H1 (cell line): Measurements from ENCODE around the gene INAFM1.

Experiments used
- CTCF ChIP-seq, 3 experiments: IDR thresholded peaks; 1 replicate in 2 of 3; 2 replicates in 1 of 3; pipeline versions ENCODE4 v1.5.1 to v1.6.1; 2011; ENCODE audit warnings: low read length in 3 of 3, mild to moderate bottlenecking in 3 of 3, inconsistent platforms in 2 of 3, low read depth in 1 of 3, moderate library complexity in 1 of 3; ENCODE audit not compliant: insufficient read depth in 1 of 3; ENCODE audit errors: control extremely low read depth in 1 of 3
- HDAC6 ChIP-seq: IDR thresholded peaks from one replicate; pipeline ENCODE4 v1.7.1; 2012; ENCODE audit warnings: low read depth, mild to moderate bottlenecking, inconsistent platforms, low read length, moderate library complexity
- MAX ChIP-seq: IDR thresholded peaks from 2 replicates; pipeline ENCODE4 v1.6.1; 2012; ENCODE audit warnings: inconsistent platforms
- POLR2A ChIP-seq, 2 experiments: IDR thresholded peaks; 1 replicate in 1 of 2; 2 replicates in 1 of 2; pipeline ENCODE4 v1.6.1; 2011; ENCODE audit warnings: low read depth in 2 of 2, low read length in 2 of 2, mild to moderate bottlenecking in 2 of 2; ENCODE audit errors: control extremely low read depth in 1 of 2
- POLR2AphosphoS5 ChIP-seq: IDR thresholded peaks from 2 replicates; pipeline ENCODE4 v1.6.1; 2011; ENCODE audit warnings: low read depth, low read length
- SUZ12 ChIP-seq: fragments of 200-600 bp; sonication (generic); IDR thresholded peaks from 2 replicates; pipeline ENCODE4 v1.6.1; 2012; ENCODE audit warnings: mild to moderate bottlenecking, inconsistent platforms, low read length, moderate library complexity, mixed read lengths
- USF2 ChIP-seq: IDR thresholded peaks from 2 replicates; pipeline ENCODE4 v1.6.1; 2011; ENCODE audit warnings: low read length, improper control_type of control experiment
- ZNF274 ChIP-seq: IDR thresholded peaks from 2 replicates; pipeline ENCODE4 v1.7.0; 2012; ENCODE audit warnings: low read length, borderline replicate concordance; ENCODE audit errors: extremely low read depth

- no peak for TF ChIP-seq ZNF274
- no peak for TF ChIP-seq CTCF (IDR thresholded peaks at IDR 0.05; ENCODE audit: control extremely low read depth in 1 of 3, insufficient read depth in 1 of 3, low read depth in 1 of 3, low read length in 3 of 3)
- TF ChIP-seq USF2: no peak
- no peak; the same call in 1 of the 2 replicates for TF ChIP-seq SUZ12
- peak in 1 of 2 experiments; percentile 43 for TF ChIP-seq POLR2A (IDR thresholded peaks at IDR 0.05; ENCODE audit: control extremely low read depth in 1 of 2, low read depth in 2 of 2, low read length in 2 of 2)
- peak; percentile 73 for TF ChIP-seq POLR2AphosphoS5
- TF ChIP-seq MAX: peak; percentile 40; the same call in 1 of the 2 replicates
- no peak for TF ChIP-seq HDAC6
These were observed 47.1 kb upstream of the INAFM1 start for GRCh38 chr19:47227352-47228167.
